HG03521 (cell line): ENCODE measurements around the gene HNRNPUL2.
A peak's percentile ranks its signal among the peaks of the same experiment; 100 is the strongest.
"Not testable (repeated sequence)": the region's sequence is repeated elsewhere in the genome, so short reads cannot be mapped to it uniquely, and the experiment has no call there.

Experiments used
- ATAC-seq: cut with Tn5 transposase; IDR thresholded peaks from one replicate; pipeline ENCODE4 v1.9.1; 2021; ENCODE audit warnings: mild to moderate bottlenecking, moderate library complexity; ENCODE audit not compliant: unreplicated experiment

HNRNPUL2 gene

DNA sequence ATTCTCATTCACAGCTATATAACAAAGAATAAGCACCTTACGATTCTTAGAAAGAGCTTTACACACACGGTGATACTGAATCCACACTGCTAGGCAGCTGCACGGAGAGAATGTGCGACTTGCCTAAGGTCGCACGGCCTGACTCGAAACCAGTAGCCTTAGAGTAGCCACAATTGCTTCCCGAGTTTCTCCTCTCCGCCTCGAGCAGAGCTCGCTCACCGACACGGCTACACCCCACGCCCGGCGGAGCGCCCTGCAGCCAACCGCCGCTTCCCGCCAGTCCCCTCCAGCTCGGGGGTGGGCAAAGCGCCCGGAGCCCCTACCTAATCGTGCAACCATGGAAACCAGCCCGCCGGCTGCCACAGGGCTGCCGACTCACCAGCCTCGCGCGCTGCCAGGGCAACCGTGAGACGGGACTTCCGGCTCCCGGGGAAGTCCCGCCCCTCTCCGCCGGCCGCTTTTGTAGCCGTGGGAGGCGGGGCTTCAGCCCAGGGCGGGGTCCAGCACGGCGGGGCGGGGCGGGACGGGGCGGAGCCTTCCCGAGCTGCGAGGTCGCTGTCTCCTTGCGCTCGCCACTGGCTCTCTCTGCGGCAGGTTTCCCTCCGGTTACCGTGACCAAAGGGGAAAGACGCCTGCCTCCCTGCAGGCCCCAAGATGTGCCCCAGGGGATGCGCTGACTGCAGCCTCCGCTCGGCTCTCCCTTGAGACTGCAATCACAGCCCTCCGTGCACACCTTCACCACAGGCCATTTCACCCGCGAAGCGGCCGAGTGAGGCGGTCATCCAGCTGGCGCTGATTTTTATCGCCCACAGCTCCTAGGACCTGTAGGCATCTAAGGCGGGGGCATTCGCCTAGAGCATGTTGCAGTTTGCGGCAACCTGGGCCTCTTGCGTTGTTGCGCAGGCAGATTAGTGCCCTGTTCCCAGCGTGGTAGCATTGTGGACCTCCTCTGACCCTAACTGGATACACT is 21.1 kb downstream of the HNRNPUL2 start:
- peak; percentile 56 for ATAC-seq

- no peak for ATAC-seq
Measured at GRCh38 chr11:62705413-62705812, 21.8 kb downstream of the HNRNPUL2 start.

DNA sequence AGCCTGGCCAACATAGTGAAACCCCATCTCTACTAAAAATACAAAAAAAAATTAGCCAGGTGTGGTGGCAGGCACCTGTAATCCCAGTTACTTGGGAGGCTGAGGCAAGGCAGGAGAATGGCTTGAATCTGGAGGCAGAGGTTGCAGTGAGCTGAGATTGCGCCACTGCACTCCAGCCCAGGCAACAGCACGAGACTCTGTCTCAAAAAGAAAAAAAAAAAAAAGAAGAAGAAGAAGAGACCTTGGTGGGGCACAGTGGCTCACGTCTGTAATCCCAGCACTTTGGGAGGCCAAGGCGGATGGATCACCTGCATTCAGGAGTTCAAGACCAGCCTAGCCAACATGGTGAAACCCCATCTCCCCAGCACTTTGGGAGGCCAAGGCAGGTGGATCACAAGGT is 23.3 kb downstream of the HNRNPUL2 start:
- not testable (repeated sequence) for ATAC-seq

GRCh38 chr11:62702246-62702645 is 25.0 kb downstream of the HNRNPUL2 start:
- no peak for ATAC-seq

GRCh38 chr11:62694455-62695167 is 32.6 kb downstream of the HNRNPUL2 start:
- ATAC-seq = no peak

DNA sequence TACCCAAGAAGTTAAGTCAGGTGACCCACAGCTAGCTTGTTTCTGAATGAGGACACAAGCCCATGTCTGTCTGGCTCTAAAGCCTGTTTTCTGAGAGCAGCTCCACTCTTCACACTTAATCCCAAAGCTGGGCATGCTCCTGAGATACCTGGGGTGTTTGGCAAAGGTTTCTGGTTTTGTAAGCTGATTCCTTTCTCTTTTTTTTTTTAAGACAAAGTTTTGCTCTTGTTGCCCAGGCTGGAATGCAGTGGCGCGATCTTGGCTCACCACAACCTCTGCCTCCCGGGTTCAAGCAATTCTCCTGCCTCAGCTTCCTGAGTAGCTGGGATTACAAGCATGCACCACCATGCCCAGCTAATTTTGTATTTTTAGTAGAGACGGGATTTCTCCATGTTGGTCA is 33.6 kb downstream of the HNRNPUL2 start:
- ATAC-seq = not testable (repeated sequence)

- no peak for ATAC-seq
Measured at GRCh38 chr11:62689421-62690183, 37.7 kb downstream of the HNRNPUL2 start, which contains the start of gene LRRN4CL. TSS of gene LRRN4CL (minus strand) at chr11:62689530. CDS start at chr11:62688508, 1,022 bp downstream.

DNA sequence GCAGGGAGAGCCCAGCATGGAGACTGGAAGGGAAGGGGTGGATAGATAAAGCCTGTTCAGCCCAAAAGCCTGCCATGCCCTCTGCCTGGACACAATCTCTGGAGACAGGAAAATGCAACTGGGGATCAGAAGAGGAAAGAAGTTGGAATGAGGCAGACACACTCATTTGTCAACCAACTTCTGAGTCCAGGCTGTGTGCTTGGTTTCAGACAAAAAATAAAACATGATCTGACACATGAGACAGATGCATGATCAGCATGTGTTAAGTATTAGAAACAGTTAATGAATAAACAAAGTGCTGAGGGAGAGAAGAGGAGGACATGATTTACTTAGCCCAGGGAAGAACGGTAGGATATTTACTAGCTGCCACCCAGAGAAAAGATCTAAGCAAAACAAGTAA is 38.8 kb downstream of the HNRNPUL2 start:
- no peak for ATAC-seq

DNA sequence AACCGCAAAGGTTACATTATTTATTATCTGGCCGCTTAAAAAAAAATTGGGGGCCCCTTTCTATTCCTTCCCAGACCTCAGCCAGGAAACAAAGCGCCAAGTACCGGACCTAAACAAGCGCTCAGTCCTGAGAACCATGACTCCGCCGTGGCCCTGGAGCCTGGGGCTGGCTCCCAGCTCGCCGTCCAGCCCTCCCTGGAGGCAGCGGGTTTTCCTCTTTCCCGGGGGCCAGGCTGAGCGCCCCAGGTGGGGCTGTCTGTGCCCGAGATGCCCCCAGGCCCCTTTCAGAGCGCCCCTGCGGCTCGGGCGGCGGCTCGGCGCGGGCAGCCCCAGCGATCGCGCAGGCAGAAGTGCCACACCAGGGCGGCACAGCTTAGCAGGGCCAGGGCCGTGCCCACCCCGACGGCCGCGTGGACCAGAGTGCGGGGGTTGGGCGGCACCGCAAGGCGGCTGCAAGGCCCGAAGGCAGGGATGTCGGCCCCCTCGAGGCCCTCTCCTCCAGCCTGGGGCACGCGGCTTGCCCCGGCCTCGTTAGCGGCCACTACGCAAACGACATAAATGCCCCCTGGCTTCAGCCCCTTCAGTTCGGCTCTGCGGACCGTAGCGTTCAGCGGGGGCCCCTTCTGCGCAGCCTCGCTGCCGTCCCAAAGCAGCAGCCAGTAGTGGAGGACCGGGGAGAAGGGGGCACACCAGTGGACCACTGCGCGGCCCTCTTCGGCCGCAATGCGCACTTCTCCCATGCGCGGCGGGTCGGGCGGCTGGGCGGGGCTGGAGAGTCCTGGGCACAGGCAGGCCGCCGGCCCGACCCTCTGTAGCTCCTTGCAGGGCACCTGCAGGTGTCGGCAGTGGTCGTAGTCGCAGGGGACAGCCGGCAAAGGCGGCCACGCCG is 39.5 kb downstream of the HNRNPUL2 start:
- no peak for ATAC-seq

DNA sequence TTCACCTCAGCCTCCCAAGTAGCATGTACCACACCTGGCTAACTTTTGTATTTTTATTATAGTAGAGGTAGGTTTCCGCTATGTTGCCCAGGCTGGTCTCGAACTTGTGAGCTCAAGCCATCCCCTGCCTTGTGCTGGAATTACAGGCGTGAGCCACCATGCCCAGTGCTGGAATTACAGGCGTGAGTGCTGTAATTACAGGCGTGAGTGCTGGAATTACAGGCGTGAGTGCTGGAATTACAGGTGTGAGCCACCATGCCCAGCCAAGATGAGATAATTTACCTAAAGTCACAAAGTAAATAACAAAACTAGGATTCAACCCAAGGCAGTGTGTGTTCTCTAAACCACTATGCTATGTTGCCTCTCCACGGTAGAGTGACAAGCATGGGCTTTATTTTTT is 44.7 kb downstream of the HNRNPUL2 start:
- no peak for ATAC-seq

GRCh38 chr11:62680825-62681240 is 46.4 kb downstream of the HNRNPUL2 start:
- ATAC-seq = no peak

- peak; percentile 72 for ATAC-seq
Measured at GRCh38 chr11:62678770-62679696, 48.2 kb downstream of the HNRNPUL2 start, which contains the start of gene UBXN1. TSS of gene UBXN1 (minus strand) at chr11:62679073. CDS start at chr11:62678923, 150 bp downstream.

DNA sequence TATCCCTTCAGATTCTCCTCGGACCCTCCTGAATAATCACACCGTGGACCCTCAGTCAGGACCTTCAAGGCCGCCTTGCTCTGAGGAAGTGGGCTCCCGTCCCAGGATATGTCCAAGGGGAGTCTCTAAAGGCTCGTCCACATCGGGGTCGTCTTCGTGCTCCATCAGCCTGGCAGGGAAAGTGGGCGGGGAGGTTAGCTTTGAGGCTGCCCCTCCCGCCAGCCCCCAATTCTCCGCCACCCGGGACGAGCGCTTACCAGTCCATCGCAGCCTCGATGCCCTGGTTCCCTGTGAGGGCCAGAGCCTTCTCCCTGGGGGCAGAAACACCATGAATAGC is 48.9 kb downstream of the HNRNPUL2 start:
- ATAC-seq = no peak

- ATAC-seq = no peak
Measured at GRCh38 chr11:62677714-62678113, 49.5 kb downstream of the HNRNPUL2 start.

DNA sequence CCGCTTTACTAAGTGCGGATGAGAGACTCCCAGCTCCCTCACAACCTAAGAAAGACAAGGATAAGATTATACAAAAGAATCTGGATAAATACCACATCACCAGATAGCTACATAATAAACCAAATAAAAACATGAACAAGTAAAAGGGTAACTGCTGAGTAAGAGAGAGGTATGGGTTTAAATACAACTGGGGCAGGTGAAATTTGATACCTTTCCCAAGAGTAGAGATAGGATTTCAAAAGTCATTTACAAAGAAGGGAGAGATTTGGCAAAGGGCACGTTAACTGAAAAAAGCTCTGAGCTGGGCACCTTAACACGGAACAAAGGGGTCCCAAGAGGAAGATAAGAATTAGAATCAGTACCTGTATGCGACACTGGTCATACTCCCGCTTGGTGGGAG is 50.1 kb downstream of the HNRNPUL2 start:
- no peak for ATAC-seq

- no peak for ATAC-seq
Measured at GRCh38 chr11:62676698-62677097, 50.6 kb downstream of the HNRNPUL2 start.

DNA sequence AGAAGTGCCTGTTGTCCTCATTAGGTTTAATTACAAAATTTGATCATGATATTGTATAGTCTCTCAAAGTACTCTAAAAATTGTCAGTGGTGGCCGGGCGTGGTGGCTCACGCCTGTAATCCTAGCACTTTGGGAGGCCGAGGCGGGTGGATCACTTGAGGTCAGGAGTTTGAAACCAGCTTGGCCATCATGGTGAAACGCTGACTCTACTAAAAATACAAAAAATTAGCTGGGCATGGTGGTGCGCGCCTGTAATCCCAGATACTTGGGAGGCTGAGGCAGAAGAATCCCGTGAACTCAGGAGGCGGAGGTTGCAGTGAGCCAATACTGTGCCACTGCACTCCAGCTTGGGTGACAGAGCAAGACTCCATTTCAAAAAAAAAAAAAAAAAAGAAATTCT is 51.8 kb downstream of the HNRNPUL2 start:
- ATAC-seq = not testable (repeated sequence)

DNA sequence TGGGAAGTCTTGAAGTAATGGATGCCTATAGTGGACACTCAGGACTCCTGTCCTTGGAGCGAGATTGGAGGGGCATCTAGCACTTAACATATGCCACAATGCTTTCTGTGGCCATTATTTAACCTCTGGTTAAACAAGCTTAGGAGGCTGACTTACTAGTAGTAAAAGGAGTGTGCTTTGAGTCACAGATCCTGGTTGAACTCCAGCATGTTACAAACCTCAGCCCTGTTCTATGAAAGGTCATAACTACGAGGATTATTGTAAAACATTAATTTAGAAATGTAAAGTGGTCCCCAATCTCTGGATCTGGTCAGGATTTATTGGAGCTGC is 54.1 kb downstream of the HNRNPUL2 start:
- no peak for ATAC-seq
